ENCODE data around the gene RBM33.

The RBM33 gene

DNA sequence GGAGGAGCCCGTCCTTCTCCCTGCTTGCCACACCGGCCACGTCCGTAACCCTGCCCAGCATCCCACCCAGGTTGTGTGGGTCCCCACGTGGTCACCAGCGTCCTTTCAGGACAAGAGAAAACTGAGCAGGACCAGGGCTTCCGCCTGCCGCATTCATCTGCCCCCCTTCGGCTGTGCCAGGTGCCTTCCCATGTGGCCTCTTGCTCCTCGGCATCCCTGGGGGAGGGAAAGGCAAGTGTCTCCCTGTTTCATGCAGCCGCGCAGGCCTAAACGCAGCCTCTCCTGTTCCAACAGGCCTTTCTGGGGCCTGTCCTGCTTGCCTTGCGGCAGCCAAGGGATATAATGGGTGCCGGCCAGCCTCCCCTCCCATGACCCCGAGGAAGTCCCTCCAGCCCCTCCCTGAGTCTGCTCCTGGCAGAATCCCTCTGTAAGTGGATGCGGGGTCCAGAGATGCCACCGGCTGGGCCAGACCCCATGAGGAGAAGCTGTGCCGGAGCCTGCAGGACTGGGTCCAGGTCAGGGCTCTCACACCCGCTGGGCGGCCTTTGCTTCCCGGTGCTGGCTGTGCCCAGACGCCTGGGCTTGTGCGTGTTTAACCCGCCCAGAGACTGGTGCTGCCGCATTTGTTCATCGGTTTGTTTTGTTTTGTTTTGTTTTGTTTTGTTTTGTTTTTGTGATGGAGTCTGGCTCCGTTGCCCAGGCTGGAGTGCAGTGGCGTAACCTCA lies 144.7 kb downstream of the RBM33 start:
- TF ChIP-seq CTCF (IDR thresholded peaks at IDR 0.05; ENCODE audit: control insufficient read depth, insufficient read depth, low read depth, low read length, missing control alignments) = no peak
- H3K4me3 ChIP-seq (ENCODE audit: control insufficient read depth, low read depth, low read length) = no peak overlapping the region
- DNase-seq (ENCODE audit: low read depth) = no peak

DNA sequence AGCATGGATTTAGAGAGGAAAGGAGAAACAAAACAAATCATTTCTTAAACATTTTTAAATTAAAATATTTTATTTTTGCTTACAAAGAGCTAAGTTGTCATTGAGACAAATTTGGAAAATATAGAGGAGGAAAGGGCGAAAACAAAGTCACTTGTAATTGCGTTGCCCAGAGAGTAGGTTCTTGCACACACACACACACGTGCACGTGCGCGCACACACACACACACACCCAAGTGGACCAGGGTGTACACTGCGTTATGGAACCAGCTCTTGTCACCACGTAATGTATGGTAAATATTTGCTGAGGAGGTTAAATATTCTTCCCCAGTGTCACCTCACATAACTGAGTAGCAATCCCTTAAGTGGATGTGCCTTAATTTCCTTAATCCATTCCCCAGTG lies 146.2 kb downstream of the RBM33 start:
- H3K4me3 ChIP-seq (ENCODE audit: control insufficient read depth, low read depth, low read length) = no peak overlapping the region
- no peak for DNase-seq (ENCODE audit: low read depth)
- TF ChIP-seq CTCF (IDR thresholded peaks at IDR 0.05; ENCODE audit: control insufficient read depth, insufficient read depth, low read depth, low read length, missing control alignments) = no peak

DNA sequence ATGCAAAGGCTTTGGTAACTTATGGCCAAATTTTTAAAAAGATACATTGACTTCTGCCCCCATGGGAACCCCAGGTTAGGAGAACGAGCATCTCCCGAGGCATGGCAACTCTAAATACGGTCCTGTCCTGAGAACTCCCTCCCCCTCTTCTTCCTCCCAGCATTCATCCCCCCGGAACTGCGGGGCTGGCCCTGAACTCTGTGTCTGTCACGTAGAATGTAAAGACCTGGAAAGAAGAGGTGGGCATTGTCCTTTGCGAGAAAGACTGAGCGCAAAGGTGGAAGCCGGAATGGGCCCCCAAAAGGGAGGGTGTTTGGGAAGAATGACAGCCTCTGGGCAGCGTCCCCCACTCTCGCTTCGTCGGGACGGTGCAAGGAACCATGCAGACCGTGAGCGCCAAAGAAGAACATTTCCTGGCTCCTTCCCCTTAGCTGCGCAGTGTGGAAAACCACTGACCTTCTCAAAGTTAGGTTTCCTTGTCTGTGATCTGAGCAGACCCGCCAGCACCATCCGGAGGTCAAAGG lies 146.8 kb downstream of the RBM33 start:
- TF ChIP-seq CTCF (IDR thresholded peaks at IDR 0.05; ENCODE audit: control insufficient read depth, insufficient read depth, low read depth, low read length, missing control alignments) = no peak
- no peak overlapping the region for H3K4me3 ChIP-seq (ENCODE audit: control insufficient read depth, low read depth, low read length)
- DNase-seq (ENCODE audit: low read depth) = no peak

GRCh38 chr7:155791836-155792235 lies 147.4 kb downstream of the RBM33 start:
- DNase-seq (ENCODE audit: low read depth) = no peak
- no peak overlapping the region for H3K4me3 ChIP-seq (ENCODE audit: control insufficient read depth, low read depth, low read length)
- TF ChIP-seq CTCF (IDR thresholded peaks at IDR 0.05; ENCODE audit: control insufficient read depth, insufficient read depth, low read depth, low read length, missing control alignments) = no peak

DNA sequence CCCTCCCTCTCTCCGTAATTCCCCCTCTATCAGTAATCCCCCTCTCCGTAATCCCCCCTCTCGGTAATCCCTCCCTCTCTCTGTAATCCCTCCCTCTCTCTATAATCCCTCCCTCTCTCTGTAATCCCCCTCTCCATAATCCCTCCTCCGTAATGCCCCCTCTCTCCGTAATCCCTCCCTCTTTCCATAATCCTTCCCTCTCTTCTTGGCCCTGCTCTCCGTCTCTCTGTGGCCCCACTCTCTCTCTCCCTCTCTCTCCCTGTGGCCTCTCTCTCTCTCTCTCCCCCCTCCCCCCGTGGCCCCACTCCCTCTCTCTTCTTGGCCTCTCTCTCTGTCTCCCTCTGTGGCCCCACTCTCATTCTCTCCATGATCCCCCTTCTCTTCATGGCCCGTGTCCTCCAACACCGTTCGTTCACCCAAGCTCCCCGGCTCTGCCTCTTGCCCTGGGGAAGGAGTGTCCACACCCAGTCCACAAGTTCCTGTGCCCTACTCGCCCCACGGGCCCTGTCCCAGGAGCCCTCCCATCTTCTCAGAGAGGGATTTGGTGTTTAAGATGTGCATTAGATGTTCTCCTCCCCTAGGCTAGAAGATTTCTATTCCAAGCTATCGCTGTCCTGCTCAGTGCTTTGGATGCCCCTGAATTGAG lies 148.0 kb downstream of the RBM33 start:
- no peak for DNase-seq (ENCODE audit: low read depth)
- TF ChIP-seq CTCF (IDR thresholded peaks at IDR 0.05; ENCODE audit: control insufficient read depth, insufficient read depth, low read depth, low read length, missing control alignments) = no peak
- no peak overlapping the region for H3K4me3 ChIP-seq (ENCODE audit: control insufficient read depth, low read depth, low read length)

- no peak overlapping the region for H3K4me3 ChIP-seq (ENCODE audit: control insufficient read depth, low read depth, low read length)
- TF ChIP-seq CTCF (IDR thresholded peaks at IDR 0.05; ENCODE audit: control insufficient read depth, insufficient read depth, low read depth, low read length, missing control alignments) = no peak
- no peak for DNase-seq (ENCODE audit: low read depth)
Measured at GRCh38 chr7:155792999-155793560, 148.6 kb downstream of the RBM33 start.
